H1 (cell line): ENCODE data around the gene LIN28A. TPM values are rescaled to one million over a fixed set of nuclear protein-coding genes. Genes with fewer than 3 reads are reported as not detected.

ENCODE experiments used
- CTCF ChIA-PET: fragments of 300-600 bp; sonication (Branson Sonifier 250); formaldehyde crosslinking; loops from one replicate; lab custom pipeline; 2021; ENCODE audit not compliant: partially characterized antibody; lab: Charles Lee
- POLR2A ChIA-PET: fragments of 300-600 bp; sonication (Branson Sonifier 250); formaldehyde crosslinking; loops from one replicate; lab custom pipeline; 2021; ENCODE audit warnings: inconsistent platforms; ENCODE audit not compliant: partially characterized antibody; lab: Charles Lee
- DNase-seq, 2 experiments: peaks; one replicate each; pipeline versions ENCODE4 v3.0.0 to v3.0.0-alpha.2; 2010 to 2022; ENCODE audit warnings: low spot score in 2 of 2, low read depth in 1 of 2, mixed read lengths in 1 of 2
- FAIRE-seq: peaks from 2 replicates; lab custom pipeline; 2011; peaks lifted over from hg19 to GRCh38; lab: Jason Lieb, UNC
- H2AFZ ChIP-seq: 2 replicates; pipeline ENCODE4 v1.8.1; 2012; ENCODE audit warnings: low read length, inconsistent platforms
- H2AK5ac ChIP-seq: 2 replicates; pipeline ENCODE4 v1.6.1; 2013; ENCODE audit warnings: low read depth, low read length
- H2BK120ac ChIP-seq: replicated peaks from 2 replicates; pipeline ENCODE3; 2013; ENCODE audit warnings: low read depth, low read length, inconsistent platforms
- H2BK12ac ChIP-seq: 2 replicates; pipeline ENCODE4 v1.6.1; 2013; ENCODE audit warnings: low read depth, low read length
- H2BK15ac ChIP-seq: 2 replicates; pipeline ENCODE4 v1.6.1; 2013; ENCODE audit warnings: low read length
- H2BK20ac ChIP-seq: 2 replicates; pipeline ENCODE4 v1.6.1; 2013; ENCODE audit warnings: low read length
- H2BK5ac ChIP-seq: 2 replicates; pipeline ENCODE4 v1.6.1; 2013; ENCODE audit warnings: low read depth, low read length
- H3K14ac ChIP-seq: 2 replicates; pipeline ENCODE4 v1.6.1; 2013; ENCODE audit warnings: inconsistent platforms; ENCODE audit not compliant: insufficient read length
- H3K18ac ChIP-seq: 2 replicates; pipeline ENCODE4 v1.6.1; 2013; ENCODE audit warnings: low read length; ENCODE audit errors: extremely low read depth
- H3K23ac ChIP-seq: 2 replicates; pipeline ENCODE4 v1.6.1; 2013; ENCODE audit warnings: inconsistent platforms; ENCODE audit not compliant: insufficient read length
- H3K23me2 ChIP-seq: 2 replicates; pipeline ENCODE4 v1.6.1; 2013; ENCODE audit warnings: low read depth, low read length
- H3K27ac ChIP-seq: 2 replicates; pipeline ENCODE4 v1.6.1; 2011; ENCODE audit warnings: low read depth, low read length, inconsistent platforms
- H3K27me3 ChIP-seq, 4 experiments: replicated peaks in 1 of 4; 1 replicate in 1 of 4; 2 replicates in 3 of 4; pipeline versions ENCODE4 v1.6.1 to v1.8.1; 2011 to 2013; ENCODE audit warnings: low read length in 3 of 4, mild to moderate bottlenecking in 3 of 4, inconsistent platforms in 2 of 4, mixed read lengths in 2 of 4, moderate library complexity in 1 of 4; ENCODE audit not compliant: control insufficient read depth in 3 of 4, insufficient read depth in 3 of 4; ENCODE audit errors: extremely low read depth in 1 of 4
- H3K36me3 ChIP-seq, 4 experiments: 2 replicates each; pipeline versions ENCODE4 v1.6.1 to v1.8.1; 2011 to 2013; ENCODE audit warnings: mild to moderate bottlenecking in 4 of 4, low read length in 3 of 4, moderate library complexity in 2 of 4, control low read depth in 1 of 4, inconsistent platforms in 1 of 4; ENCODE audit not compliant: insufficient read depth in 4 of 4, control insufficient read depth in 2 of 4
- H3K4ac ChIP-seq: replicated peaks from 2 replicates; pipeline ENCODE3; 2013; ENCODE audit warnings: low read length, low read depth, mixed read lengths, inconsistent platforms; ENCODE audit not compliant: insufficient read length
- H3K4me1 ChIP-seq, 4 experiments: replicated peaks in 1 of 4; 1 replicate in 1 of 4; 2 replicates in 3 of 4; pipeline versions ENCODE4 v1.6.1 to v1.8.1; 2011 to 2013; ENCODE audit warnings: low read length in 3 of 4, inconsistent platforms in 2 of 4, mixed read lengths in 1 of 4; ENCODE audit not compliant: insufficient read depth in 4 of 4, control insufficient read depth in 3 of 4
- H3K4me2 ChIP-seq, 2 experiments: 2 replicates each; pipeline versions ENCODE4 v1.6.1 to v1.8.1; 2011 to 2013; ENCODE audit warnings: low read depth in 2 of 2, low read length in 2 of 2, control low read depth in 1 of 2, inconsistent platforms in 1 of 2, mild to moderate bottlenecking in 1 of 2; ENCODE audit not compliant: insufficient read depth in 1 of 2
- H3K4me3 ChIP-seq, 4 experiments: fragments of 200-600, 300-600 bp in 1 of 4; sonication (generic), shearing (Covaris generic), sonication (Bioruptor Twin) in 1 of 4; 2 replicates each; pipeline versions ENCODE4 v1.5.1 to v1.8.1; 2011 to 2016; ENCODE audit warnings: low read length in 4 of 4, low read depth in 3 of 4, control low read depth in 2 of 4, inconsistent platforms in 2 of 4, mild to moderate bottlenecking in 2 of 4, mixed read lengths in 1 of 4, moderate library complexity in 1 of 4; ENCODE audit not compliant: insufficient read depth in 2 of 4; ENCODE audit errors: extremely low read depth in 1 of 4
- H3K56ac ChIP-seq: replicated peaks from 2 replicates; pipeline ENCODE3; 2013; ENCODE audit warnings: low read depth, mild to moderate bottlenecking, mixed read lengths, low read length, inconsistent platforms; ENCODE audit not compliant: insufficient read length
- H3K79me1 ChIP-seq: 2 replicates; pipeline ENCODE4 v1.6.1; 2013; ENCODE audit warnings: low read depth, low read length, control low read depth
- H3K79me2 ChIP-seq, 2 experiments: 2 replicates each; pipeline versions ENCODE4 v1.6.1 to v1.8.1; 2012 to 2013; ENCODE audit warnings: low read length in 2 of 2, mild to moderate bottlenecking in 2 of 2, inconsistent platforms in 1 of 2; ENCODE audit not compliant: insufficient read depth in 2 of 2, control insufficient read depth in 1 of 2
- H3K9ac ChIP-seq, 4 experiments: replicated peaks in 1 of 4; 1 replicate in 1 of 4; 2 replicates in 3 of 4; pipeline versions ENCODE4 v1.6.1 to v1.8.1; 2011 to 2013; ENCODE audit warnings: low read depth in 3 of 4, low read length in 3 of 4, control low read depth in 2 of 4, mild to moderate bottlenecking in 2 of 4, moderate library complexity in 2 of 4, inconsistent platforms in 1 of 4; ENCODE audit errors: extremely low read depth in 1 of 4
- H3K9me3 ChIP-seq, 2 experiments: 2 replicates each; pipeline versions ENCODE4 v1.6.1 to v1.8.1; 2012 to 2013; ENCODE audit warnings: mild to moderate bottlenecking in 2 of 2, moderate library complexity in 2 of 2, control low read depth in 1 of 2, inconsistent platforms in 1 of 2, low read depth in 1 of 2, low read length in 1 of 2, mixed read lengths in 1 of 2; ENCODE audit not compliant: insufficient read depth in 2 of 2
- H4K20me1 ChIP-seq, 2 experiments: replicated peaks in 1 of 2; 2 replicates each; pipeline versions ENCODE3 to v1.8.1; 2011 to 2013; ENCODE audit warnings: inconsistent platforms in 2 of 2, low read length in 2 of 2, mild to moderate bottlenecking in 1 of 2; ENCODE audit not compliant: insufficient read depth in 2 of 2, control insufficient read depth in 1 of 2
- H4K5ac ChIP-seq: 2 replicates; pipeline ENCODE4 v1.6.1; 2013; ENCODE audit warnings: low read length, low read depth, mixed read lengths, inconsistent platforms; ENCODE audit not compliant: insufficient read length
- H4K8ac ChIP-seq: 2 replicates; pipeline ENCODE4 v1.8.0; 2013; ENCODE audit warnings: mild to moderate bottlenecking, moderate library complexity, low read length, inconsistent platforms; ENCODE audit not compliant: insufficient read depth; ENCODE audit errors: extremely low read depth
- H4K91ac ChIP-seq: replicated peaks from 2 replicates; pipeline ENCODE3; 2013; ENCODE audit warnings: low read length, mixed read lengths, inconsistent platforms; ENCODE audit not compliant: insufficient read length
- CTBP2 ChIP-seq: IDR thresholded peaks from 2 replicates; pipeline ENCODE4 v1.7.0; 2011; ENCODE audit warnings: borderline replicate concordance, mild to moderate bottlenecking, moderate library complexity, mixed read lengths, low read length; ENCODE audit not compliant: insufficient read depth, insufficient read length
- SP4 ChIP-seq: IDR thresholded peaks from 2 replicates; pipeline ENCODE4 v1.6.1; 2012; ENCODE audit warnings: low read length, inconsistent platforms
- WGBS, 2 experiments: shearing (Covaris generic) in 1 of 2; methylation state at CpG; one replicate each; pipeline versions ENCODE4 v1.1.6 to v1.1.7; 2013 to 2015; ENCODE audit warnings: low lambda C conversion rate in 2 of 2, mixed read lengths in 2 of 2, inconsistent platforms in 1 of 2, low coverage in 1 of 2, missing lambda C conversion rate in 1 of 2; ENCODE audit not compliant: insufficient replicate concordance in 2 of 2, insufficient coverage in 1 of 2, insufficient read length in 1 of 2; ENCODE audit errors: extremely low coverage in 1 of 2, missing lambda C conversion rate in 1 of 2; 5-methylcytosine and 5-hydroxymethylcytosine counted together
- polyA plus RNA-seq, 7 experiments: library from polyadenylated mRNA; depleted of rRNA in 3 of 7; stranded (reverse) in 5 of 7; unstranded in 2 of 7; fragments of >200 nt in 5 of 7; fragments of 200-250 nt in 2 of 7; gene quantifications; 1 replicate in 5 of 7; 2 replicates in 1 of 7; 4 replicates in 1 of 7; pipeline versions ENCODE4 v1.2.1 to v1.2.3, GENCODE V29; 2011 to 2013; ENCODE audit warnings: missing spikeins in 2 of 7, mixed read lengths in 2 of 7
- total RNA-seq: library from RNA; stranded (reverse); fragmentation: NEBNext Ultra II Directional; extraction: Animal tissue kit (Norgen Biotek cat#: 25700); gene quantifications from 2 replicates; pipeline ENCODE4 v1.2.1, GENCODE V29; 2021

Gene LIN28A
- total and polyA plus RNA-seq, 2 of the 8 experiments (the other 6 are each of a cell fraction or from before 2014, with no cell fraction given) = 403 to 1,486 TPM

DNA sequence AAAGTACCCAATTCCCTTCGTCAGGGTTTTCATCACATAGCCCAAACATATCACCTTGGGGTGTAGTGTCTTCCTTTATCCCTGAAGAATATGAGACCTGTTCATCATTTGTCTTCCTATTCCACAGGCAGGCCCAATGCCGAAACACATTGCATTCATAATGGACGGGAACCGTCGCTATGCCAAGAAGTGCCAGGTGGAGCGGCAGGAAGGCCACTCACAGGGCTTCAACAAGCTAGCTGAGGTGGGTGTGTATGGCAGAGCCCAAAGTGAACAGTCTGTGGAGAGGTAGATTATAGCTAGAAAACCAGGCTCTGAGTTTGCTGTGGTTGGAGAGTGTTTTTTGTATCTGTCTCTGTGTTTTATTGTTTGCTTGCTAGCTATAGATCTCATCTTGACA is 27.4 kb downstream of the LIN28A start:
- no peak overlapping the region for H2BK12ac ChIP-seq
- H2BK15ac ChIP-seq = no peak overlapping the region
- ChIA-PET CTCF (interaction anchor here (0.8 kb wide), 1 partner anchor 45 kb away, joined by 3 read pairs; no protein-coding TSS in a partner anchor), POLR2A (interaction anchor here (0.6 to 2.6 kb wide), 6 partner anchors 8 to 32 kb away, joined by 3 to 6 read pairs (median 3); no protein-coding TSS in a partner anchor)
- no peak overlapping the region for H3K23ac ChIP-seq
- H3K36me3 ChIP-seq = peaks cover 22 to 54% (median 40%) of the 10 kb centered on the region in 4 experiments
- H2BK120ac ChIP-seq = no peak overlapping the region
- H3K56ac ChIP-seq = no peak overlapping the region
- no peak overlapping the region for H4K91ac ChIP-seq
- H3K4me3 ChIP-seq = no peak overlapping the region
- H4K5ac ChIP-seq = no peak overlapping the region
- no peak overlapping the region for H3K18ac ChIP-seq
- no peak overlapping the region for H3K27ac ChIP-seq
- WGBS, 2 experiments = 96% methylated on average over 6 of the region's 6 CpGs; no CpG with 5 or more reads in 1 of the 2 experiments
- H4K20me1 ChIP-seq = peaks cover 2 to 4% of the 10 kb centered on the region in 2 experiments
- no peak overlapping the region for H2AFZ ChIP-seq
- H2AK5ac ChIP-seq = no peak overlapping the region
- no peaks in the 10 kb centered on the region for H3K79me1 ChIP-seq
- H3K4ac ChIP-seq = no peak overlapping the region
- H2BK20ac ChIP-seq = no peak overlapping the region
- DNase-seq = no peak
- H3K79me2 ChIP-seq = peaks cover 0 to 5% of the 10 kb centered on the region in 2 experiments; a peak in 1 of 4 replicates
- H3K23me2 ChIP-seq = no peaks in the 10 kb centered on the region
- no peak overlapping the region for H3K9ac ChIP-seq
- no peak overlapping the region for H3K4me2 ChIP-seq
- H3K4me1 ChIP-seq = no peaks in the 10 kb centered on the region; a peak in 1 of 7 replicates
- no peaks in the 10 kb centered on the region for H3K9me3 ChIP-seq
- no peak overlapping the region for H4K8ac ChIP-seq
- FAIRE-seq = no peak
- H3K27me3 ChIP-seq = no peaks in the 10 kb centered on the region
- H3K14ac ChIP-seq = no peak overlapping the region
- no peak overlapping the region for H2BK5ac ChIP-seq
- no peak for TF ChIP-seq CTBP2
- TF ChIP-seq SP4 = no peak
